ENCODE results near the gene NEDD4L. TPM values are rescaled to one million over a fixed set of nuclear protein-coding genes. Genes with fewer than 3 reads are reported as not detected.

NEDD4L gene
- total RNA-seq, 1 donor from 2014 or later, result 135 TPM

DNA sequence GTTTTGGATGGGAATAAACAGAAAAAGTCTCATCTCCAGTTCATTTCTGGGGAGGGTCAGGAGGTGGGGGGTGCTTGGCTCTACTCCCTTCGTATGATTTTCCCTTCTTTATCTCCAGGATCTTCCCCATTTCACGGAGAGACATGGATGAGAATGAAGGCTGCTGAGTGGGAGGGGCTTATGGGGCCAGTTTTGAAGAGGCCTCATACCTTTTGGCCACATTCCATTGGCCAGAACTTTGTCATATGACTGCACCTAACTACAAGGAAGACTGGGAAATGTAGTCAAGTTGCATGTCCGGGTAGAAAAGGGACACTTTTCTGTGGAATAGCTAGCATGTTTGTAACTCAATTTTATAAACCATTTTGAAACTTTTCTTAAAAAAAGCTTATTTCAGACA, 117.6 kb downstream of the NEDD4L start:
- H3K4me1 Mint-ChIP-seq, result peaks cover 9% of the 10 kb centered on the region
- H3K36me3 Mint-ChIP-seq, result peaks cover 7% of the 10 kb centered on the region
- DNase-seq (ENCODE audit: low spot score in 2 of 2, unreplicated experiment in 2 of 2), result no peak
- no peak overlapping the region for H3K27ac Mint-ChIP-seq
- H3K9me3 Mint-ChIP-seq, result no peaks in the 10 kb centered on the region
- H3K27me3 Mint-ChIP-seq (ENCODE audit: low read depth), result no peaks in the 10 kb centered on the region
- H3K4me3 Mint-ChIP-seq, result peak overlapping the region; percentile 50
- TF ChIP-seq, protein P1, sequence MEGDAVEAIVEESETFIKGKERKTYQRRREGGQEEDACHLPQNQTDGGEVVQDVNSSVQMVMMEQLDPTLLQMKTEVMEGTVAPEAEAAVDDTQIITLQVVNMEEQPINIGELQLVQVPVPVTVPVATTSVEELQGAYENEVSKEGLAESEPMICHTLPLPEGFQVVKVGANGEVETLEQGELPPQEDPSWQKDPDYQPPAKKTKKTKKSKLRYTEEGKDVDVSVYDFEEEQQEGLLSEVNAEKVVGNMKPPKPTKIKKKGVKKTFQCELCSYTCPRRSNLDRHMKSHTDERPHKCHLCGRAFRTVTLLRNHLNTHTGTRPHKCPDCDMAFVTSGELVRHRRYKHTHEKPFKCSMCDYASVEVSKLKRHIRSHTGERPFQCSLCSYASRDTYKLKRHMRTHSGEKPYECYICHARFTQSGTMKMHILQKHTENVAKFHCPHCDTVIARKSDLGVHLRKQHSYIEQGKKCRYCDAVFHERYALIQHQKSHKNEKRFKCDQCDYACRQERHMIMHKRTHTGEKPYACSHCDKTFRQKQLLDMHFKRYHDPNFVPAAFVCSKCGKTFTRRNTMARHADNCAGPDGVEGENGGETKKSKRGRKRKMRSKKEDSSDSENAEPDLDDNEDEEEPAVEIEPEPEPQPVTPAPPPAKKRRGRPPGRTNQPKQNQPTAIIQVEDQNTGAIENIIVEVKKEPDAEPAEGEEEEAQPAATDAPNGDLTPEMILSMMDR (IDR thresholded peaks at IDR 0.05; ENCODE audit: unreplicated experiment), result no peak

DNA sequence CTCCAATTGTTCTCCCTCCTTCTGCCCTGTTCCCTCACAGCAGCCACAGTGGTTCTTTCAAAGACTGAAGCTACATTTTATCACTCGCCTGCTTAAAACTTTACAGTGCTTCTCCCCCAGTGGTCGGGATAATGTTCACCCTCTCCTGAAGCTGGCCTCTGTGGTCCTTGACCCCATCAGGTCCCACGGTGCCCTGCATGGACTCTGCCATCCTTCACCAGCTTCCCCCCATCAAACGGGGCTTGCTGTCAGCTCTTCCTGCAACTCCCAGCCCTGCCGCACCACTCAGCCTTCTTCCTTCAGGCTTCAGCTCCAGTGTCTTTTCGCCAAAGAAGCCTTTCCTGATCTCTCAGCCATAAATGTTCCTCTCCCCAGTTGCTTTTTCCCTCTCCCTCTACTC, 118.1 kb downstream of the NEDD4L start:
- no peaks in the 10 kb centered on the region for H3K9me3 Mint-ChIP-seq

DNA sequence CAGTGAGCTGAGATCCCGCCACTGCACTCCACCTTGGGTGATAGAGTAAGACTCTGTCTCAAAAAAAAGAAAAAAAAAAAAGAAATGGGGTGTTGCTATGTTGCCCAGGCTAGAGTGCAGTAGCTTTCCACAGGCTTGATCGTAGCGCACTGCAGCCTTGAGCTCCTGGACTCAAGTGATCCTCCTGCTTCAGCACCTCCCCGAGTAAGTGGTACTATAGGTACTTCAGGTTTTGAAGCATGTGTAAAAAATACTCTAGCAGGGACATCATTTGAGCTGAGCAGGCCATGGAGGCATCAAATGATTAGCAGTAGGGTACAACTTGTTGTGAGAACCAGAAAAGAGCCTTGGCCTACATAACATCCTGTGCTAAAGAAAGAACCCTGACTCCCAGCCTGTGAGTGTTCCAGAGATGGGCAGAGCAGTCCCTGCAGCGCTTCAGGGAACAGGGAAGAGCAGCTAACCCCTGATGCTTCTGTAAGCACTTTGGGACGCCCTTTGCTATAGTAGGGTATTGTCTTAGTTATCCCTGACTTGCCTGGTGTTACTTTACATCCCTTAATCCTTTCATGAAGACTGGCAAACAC, 119.1 kb downstream of the NEDD4L start:
- H3K27ac Mint-ChIP-seq, result no peak overlapping the region
- H3K36me3 Mint-ChIP-seq, result peaks cover 9% of the 10 kb centered on the region
- no peak overlapping the region for H3K4me3 Mint-ChIP-seq
- H3K9me3 Mint-ChIP-seq, result no peaks in the 10 kb centered on the region
- no peaks in the 10 kb centered on the region for H3K27me3 Mint-ChIP-seq (ENCODE audit: low read depth)
- DNase-seq (ENCODE audit: low spot score in 2 of 2, unreplicated experiment in 2 of 2), result no peak
- peaks cover 9% of the 10 kb centered on the region for H3K4me1 Mint-ChIP-seq
- TF ChIP-seq, protein P1 (IDR thresholded peaks at IDR 0.05; ENCODE audit: unreplicated experiment), result no peak

More for the DNA sequence above, 118.1 kb downstream of the NEDD4L start:
- peaks cover 9% of the 10 kb centered on the region for H3K36me3 Mint-ChIP-seq
- H3K27me3 Mint-ChIP-seq (ENCODE audit: low read depth), result no peaks in the 10 kb centered on the region
- H3K27ac Mint-ChIP-seq, result no peak overlapping the region
- no peak for DNase-seq (ENCODE audit: low spot score in 2 of 2, unreplicated experiment in 2 of 2)
- TF ChIP-seq, protein P1 (IDR thresholded peaks at IDR 0.05; ENCODE audit: unreplicated experiment), result no peak
- peaks cover 9% of the 10 kb centered on the region for H3K4me1 Mint-ChIP-seq
- H3K4me3 Mint-ChIP-seq, result no peak overlapping the region

DNA sequence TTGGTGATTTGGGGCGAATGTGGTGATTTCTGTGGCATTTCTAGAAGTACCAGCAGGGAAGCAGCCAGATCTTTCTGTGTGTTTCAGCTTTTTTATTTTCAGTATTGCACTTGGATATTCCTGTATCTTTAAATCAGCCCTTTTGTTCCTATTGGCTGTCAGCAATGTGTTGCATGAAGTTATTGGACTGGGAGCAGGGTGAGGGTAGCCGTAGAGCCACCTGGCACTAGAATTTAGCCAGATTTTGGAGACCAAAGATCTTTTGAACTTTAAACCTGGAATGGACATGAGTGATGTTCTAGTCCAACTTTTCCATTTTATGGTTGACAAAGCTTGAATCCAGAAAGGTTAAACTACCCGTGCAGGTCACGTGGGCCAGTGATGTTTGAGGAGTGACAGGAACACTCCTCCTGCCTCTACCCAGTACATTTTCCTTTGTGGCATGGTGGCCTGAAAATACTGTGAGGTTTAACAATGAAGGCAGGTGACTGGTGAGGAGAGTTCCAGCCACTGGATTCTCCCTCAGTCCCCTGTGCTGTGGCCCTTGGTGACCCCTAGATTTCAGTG, 122.3 kb downstream of the NEDD4L start:
- DNase-seq (ENCODE audit: low spot score in 2 of 2, unreplicated experiment in 2 of 2), result no peak
- TF ChIP-seq, protein P1 (IDR thresholded peaks at IDR 0.05; ENCODE audit: unreplicated experiment), result no peak
- no peaks in the 10 kb centered on the region for H3K27me3 Mint-ChIP-seq (ENCODE audit: low read depth)
- peaks cover 12% of the 10 kb centered on the region for H3K36me3 Mint-ChIP-seq
- H3K9me3 Mint-ChIP-seq, result no peaks in the 10 kb centered on the region
- no peak overlapping the region for H3K27ac Mint-ChIP-seq
- H3K4me3 Mint-ChIP-seq, result no peak overlapping the region
- peaks cover 9% of the 10 kb centered on the region for H3K4me1 Mint-ChIP-seq

DNA sequence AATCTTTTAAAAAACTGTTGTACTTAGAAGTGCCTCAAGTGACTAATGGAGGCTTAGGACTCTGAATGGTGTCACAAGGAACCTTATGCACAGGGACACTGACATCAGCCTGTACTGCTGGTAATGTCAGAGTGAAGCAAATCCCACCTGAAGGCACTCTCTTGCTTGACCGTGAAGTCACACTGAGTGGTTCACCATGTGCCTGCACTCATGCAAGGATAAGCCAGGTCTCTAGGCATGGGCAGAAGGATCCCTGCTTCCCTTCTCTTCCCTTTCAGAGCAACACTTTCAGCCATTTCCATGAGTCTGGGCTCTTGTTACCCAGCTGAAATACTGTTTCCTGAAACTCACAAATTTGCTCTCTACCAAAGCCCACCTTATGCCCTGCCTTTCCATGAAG, 123.0 kb downstream of the NEDD4L start:
- H3K27ac Mint-ChIP-seq, result no peak overlapping the region
- peaks cover 20% of the 10 kb centered on the region for H3K36me3 Mint-ChIP-seq
- H3K4me3 Mint-ChIP-seq, result no peak overlapping the region
- H3K9me3 Mint-ChIP-seq, result no peaks in the 10 kb centered on the region
- peaks cover 4% of the 10 kb centered on the region for H3K4me1 Mint-ChIP-seq
- H3K27me3 Mint-ChIP-seq (ENCODE audit: low read depth), result no peaks in the 10 kb centered on the region
- TF ChIP-seq, protein P1 (IDR thresholded peaks at IDR 0.05; ENCODE audit: unreplicated experiment), result no peak
- DNase-seq (ENCODE audit: low spot score in 2 of 2, unreplicated experiment in 2 of 2), result no peak
